UCSD-AML1 (cell line): ENCODE results near the gene PRKAG1.

Source experiments
- DNase-seq: peaks from one replicate; lab custom pipeline; 2025; ENCODE audit not compliant: unreplicated experiment; lab: John Stamatoyannopoulos, UW

PRKAG1 gene

GRCh38 chr12:49014547-49014946 is 4.0 kb downstream of the PRKAG1 start:
- DNase-seq, result no peak

- no peak for DNase-seq
These were observed 5.1 kb downstream of the PRKAG1 start for GRCh38 chr12:49013428-49013827.

- no peak for DNase-seq
These were observed 5.8 kb downstream of the PRKAG1 start for GRCh38 chr12:49012739-49013138.

GRCh38 chr12:49010092-49010668 is 8.4 kb downstream of the PRKAG1 start:
- no peak for DNase-seq

GRCh38 chr12:49008943-49009342 is 9.6 kb downstream of the PRKAG1 start:
- DNase-seq, result no peak

GRCh38 chr12:49000346-49000745 is 18.2 kb downstream of the PRKAG1 start:
- no peak for DNase-seq

GRCh38 chr12:48999371-49000131 is 19.0 kb downstream of the PRKAG1 start, which contains the start of gene DDN:
DDN (minus strand) TSS chr12:48999375; CDS start chr12:48999287, 88 bp downstream.
- peak; percentile 70 for DNase-seq

GRCh38 chr12:48998497-48999353 is 19.9 kb downstream of the PRKAG1 start:
- no peak for DNase-seq

GRCh38 chr12:48997719-48998496 is 20.7 kb downstream of the PRKAG1 start:
- DNase-seq, result no peak

- DNase-seq, result peak; percentile 80
These were observed 21.5 kb downstream of the PRKAG1 start for GRCh38 chr12:48996794-48997718.

- DNase-seq, result peak; percentile 67
These were observed 23.3 kb downstream of the PRKAG1 start for GRCh38 chr12:48995086-48995879.

- DNase-seq, result no peak
These were observed 24.1 kb downstream of the PRKAG1 start for GRCh38 chr12:48994224-48995085.

- DNase-seq, result no peak
These were observed 24.8 kb downstream of the PRKAG1 start for GRCh38 chr12:48993787-48994186.

GRCh38 chr12:48991247-48992050 is 27.1 kb downstream of the PRKAG1 start:
- no peak for DNase-seq

GRCh38 chr12:48990552-48990951 is 28.0 kb downstream of the PRKAG1 start:
- no peak for DNase-seq

GRCh38 chr12:48988030-48988649 is 30.4 kb downstream of the PRKAG1 start:
- peak; percentile 74 for DNase-seq
